ENCODE data around the gene GSN. TPM values are rescaled to one million over a fixed set of nuclear protein-coding genes. Genes with fewer than 3 reads are reported as not detected.

The GSN gene
- polyA plus RNA-seq, 2 of the 4 experiments (the other 2 are of a cell fraction), result 33.7 to 77.2 TPM

DNA sequence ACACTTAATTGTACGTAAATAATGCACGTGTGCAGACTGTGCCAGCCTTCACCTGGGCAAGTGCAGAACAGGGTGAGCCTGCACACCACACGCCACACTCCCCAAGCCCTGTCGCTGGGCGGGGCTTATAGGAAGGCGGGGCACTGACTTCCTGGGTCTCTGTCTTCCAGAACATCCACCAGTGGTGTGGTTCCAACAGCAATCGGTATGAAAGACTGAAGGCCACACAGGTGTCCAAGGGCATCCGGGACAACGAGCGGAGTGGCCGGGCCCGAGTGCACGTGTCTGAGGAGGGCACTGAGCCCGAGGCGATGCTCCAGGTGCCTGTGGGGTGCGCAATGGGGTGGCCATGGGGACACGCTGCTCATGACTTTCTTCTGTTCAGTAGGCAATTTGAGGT lies 44.2 kb downstream of the GSN start:
- ChIA-PET CTCF (interaction anchor here (0.6 to 11.8 kb wide), 2 partner anchors 85 to 218 kb away, joined by 4 to 410 read pairs; no protein-coding TSS in a partner anchor), POLR2A (no interaction called here)
- Histone ChIP-seq H3K4me1 (no peaks in the 10 kb centered on the region), H3K4me2 (no peak overlapping the region), H3K9me3 (no peaks in the 10 kb centered on the region), H3K4me3 (no peak overlapping the region), H3K27ac (no peak overlapping the region)
- 92% methylated on average over 13 of the region's 17 CpGs for WGBS (ENCODE audit: missing lambda C conversion rate)
- FAIRE-seq (no peak), ATAC-seq (no peak), DNase-seq (ENCODE audit: low read depth in 1 of 2, low spot score in 1 of 2) (no peak)
- no peak for TF ChIP-seq EHF (CRISPR knock-in tag; IDR thresholded peaks at IDR 0.05)
- no peak for TF ChIP-seq CBX2 (IDR thresholded peaks at IDR 0.05; ENCODE audit: borderline replicate concordance, low read depth)
- no peak for TF ChIP-seq RNF2 (IDR thresholded peaks at IDR 0.05; ENCODE audit: borderline replicate concordance, low read depth)
- TF ChIP-seq, protein P1, sequence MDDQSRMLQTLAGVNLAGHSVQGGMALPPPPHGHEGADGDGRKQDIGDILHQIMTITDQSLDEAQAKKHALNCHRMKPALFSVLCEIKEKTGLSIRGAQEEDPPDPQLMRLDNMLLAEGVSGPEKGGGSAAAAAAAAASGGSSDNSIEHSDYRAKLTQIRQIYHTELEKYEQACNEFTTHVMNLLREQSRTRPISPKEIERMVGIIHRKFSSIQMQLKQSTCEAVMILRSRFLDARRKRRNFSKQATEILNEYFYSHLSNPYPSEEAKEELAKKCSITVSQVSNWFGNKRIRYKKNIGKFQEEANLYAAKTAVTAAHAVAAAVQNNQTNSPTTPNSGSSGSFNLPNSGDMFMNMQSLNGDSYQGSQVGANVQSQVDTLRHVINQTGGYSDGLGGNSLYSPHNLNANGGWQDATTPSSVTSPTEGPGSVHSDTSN (IDR thresholded peaks at IDR 0.05), result no peak
- no peak for TF ChIP-seq POLR2AphosphoS2 (conservative IDR thresholded peaks at IDR 0.05; ENCODE audit: low read length)
- TF ChIP-seq FOSB (CRISPR knock-in tag; IDR thresholded peaks at IDR 0.05), result no peak
- TF ChIP-seq RCOR1 (IDR thresholded peaks at IDR 0.05; ENCODE audit: low read depth, low read length), result no peak
- TF ChIP-seq GATA3 (IDR thresholded peaks at IDR 0.05; ENCODE audit: borderline replicate concordance), result no peak
- no peak for TF ChIP-seq NFE2L2 (conservative IDR thresholded peaks at IDR 0.05; ENCODE audit: low read length)
- TF ChIP-seq ZSCAN20 (CRISPR knock-in tag; IDR thresholded peaks at IDR 0.05), result no peak
- no peak for TF ChIP-seq ESRRA (IDR thresholded peaks at IDR 0.05; ENCODE audit: borderline replicate concordance, low read length)
- no peak for TF ChIP-seq JUNB (IDR thresholded peaks at IDR 0.05)
- TF ChIP-seq RARB (CRISPR knock-in tag; IDR thresholded peaks at IDR 0.05), result no peak
- TF ChIP-seq, protein P2, sequence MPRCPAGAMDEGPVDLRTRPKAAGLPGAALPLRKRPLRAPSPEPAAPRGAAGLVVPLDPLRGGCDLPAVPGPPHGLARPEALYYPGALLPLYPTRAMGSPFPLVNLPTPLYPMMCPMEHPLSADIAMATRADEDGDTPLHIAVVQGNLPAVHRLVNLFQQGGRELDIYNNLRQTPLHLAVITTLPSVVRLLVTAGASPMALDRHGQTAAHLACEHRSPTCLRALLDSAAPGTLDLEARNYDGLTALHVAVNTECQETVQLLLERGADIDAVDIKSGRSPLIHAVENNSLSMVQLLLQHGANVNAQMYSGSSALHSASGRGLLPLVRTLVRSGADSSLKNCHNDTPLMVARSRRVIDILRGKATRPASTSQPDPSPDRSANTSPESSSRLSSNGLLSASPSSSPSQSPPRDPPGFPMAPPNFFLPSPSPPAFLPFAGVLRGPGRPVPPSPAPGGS (IDR thresholded peaks at IDR 0.05), result no peak
- no peak for TF ChIP-seq CHD4 (IDR thresholded peaks at IDR 0.05; ENCODE audit: borderline replicate concordance)

DNA sequence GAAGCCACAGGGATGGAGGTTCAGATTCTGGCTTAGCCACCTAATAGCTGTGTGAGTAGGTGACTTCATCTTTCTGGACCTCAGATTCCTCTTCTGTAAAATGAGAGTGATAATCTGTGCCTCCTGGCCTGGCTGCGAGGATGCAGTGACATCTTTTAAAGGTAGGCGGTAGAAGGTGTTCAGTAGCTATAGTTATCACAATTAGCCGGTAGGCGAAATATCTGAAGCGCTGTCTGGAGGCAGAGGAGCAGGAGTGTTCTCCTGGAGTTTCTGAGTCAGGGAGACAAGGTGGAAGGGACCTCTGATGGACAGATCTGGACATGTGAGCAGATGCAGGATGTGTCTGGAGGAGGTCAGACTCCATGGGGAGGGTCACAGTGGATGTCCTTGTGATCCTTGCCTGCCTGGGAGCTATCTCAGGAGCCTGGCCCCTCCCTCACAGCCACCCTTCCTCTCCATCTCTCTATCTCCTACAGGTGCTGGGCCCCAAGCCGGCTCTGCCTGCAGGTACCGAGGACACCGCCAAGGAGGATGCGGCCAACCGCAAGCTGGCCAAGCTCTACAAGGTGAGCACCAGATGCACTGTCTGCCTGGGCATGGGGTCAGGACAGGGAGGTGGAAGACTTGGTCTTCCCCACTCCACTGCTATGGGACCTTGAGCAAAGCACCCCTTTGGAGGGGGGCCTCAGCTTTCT lies 45.6 kb downstream of the GSN start:
- Histone ChIP-seq H3K9me3 (no peaks in the 10 kb centered on the region), H3K4me2 (no peak overlapping the region), H3K27ac (no peak overlapping the region), H3K4me3 (no peak overlapping the region), H3K4me1 (peaks cover 12% of the 10 kb centered on the region; the same call in 2 of the 3 replicates)
- CTCF ChIA-PET, result interaction anchor here (0.8 to 14.9 kb wide), 11 partner anchors 9 to 102 kb away, joined by 3 to 410 read pairs (median 7); no protein-coding TSS in a partner anchor
- WGBS (ENCODE audit: missing lambda C conversion rate), result 99% methylated on average over 10 of the region's 10 CpGs
- ATAC-seq (no peak), DNase-seq (ENCODE audit: low read depth in 1 of 2, low spot score in 1 of 2) (no peak), FAIRE-seq (no peak)
- no peak for TF ChIP-seq MYC (IDR thresholded peaks at IDR 0.05; ENCODE audit: borderline replicate concordance, low read length)
- no peak for TF ChIP-seq CEBPB (IDR thresholded peaks at IDR 0.05)
- no peak for TF ChIP-seq RARB (CRISPR knock-in tag; IDR thresholded peaks at IDR 0.05)
- no peak for TF ChIP-seq HEYL (CRISPR knock-in tag; IDR thresholded peaks at IDR 0.05)
- TF ChIP-seq FOSL2 (IDR thresholded peaks at IDR 0.05), result no peak
- no peak for TF ChIP-seq FOSL2 (CRISPR knock-in tag; IDR thresholded peaks at IDR 0.05)
- no peak for TF ChIP-seq EHMT2 (IDR thresholded peaks at IDR 0.05; ENCODE audit: low read depth)
- no peak for TF ChIP-seq HDAC2 (IDR thresholded peaks at IDR 0.05)
- POLR2A ChIA-PET, result no interaction called here

DNA sequence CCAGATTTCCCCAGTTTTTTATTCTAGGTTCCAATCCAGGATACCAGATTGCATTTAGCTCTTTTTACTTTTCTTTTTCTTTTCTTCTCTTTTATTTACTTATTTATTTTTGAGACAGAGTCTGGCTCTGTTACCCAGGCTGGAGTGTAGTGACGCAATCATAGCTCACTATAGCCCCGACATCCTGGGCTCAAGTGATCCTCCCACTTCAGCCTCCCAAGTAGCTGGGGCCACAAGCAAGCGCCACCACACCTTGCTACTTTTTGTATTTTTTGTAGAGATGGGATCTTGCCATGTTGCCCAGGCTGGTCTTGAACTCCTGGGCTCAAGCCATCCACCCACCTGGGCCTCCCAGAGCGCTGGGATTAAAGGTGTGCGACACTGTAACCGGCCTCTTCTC lies 48.4 kb downstream of the GSN start:
- DNase-seq (ENCODE audit: low read depth in 1 of 2, low spot score in 1 of 2) (no peak), ATAC-seq (no peak), FAIRE-seq (no peak)
- Histone ChIP-seq H3K4me3 (no peak overlapping the region), H3K27ac (no peak overlapping the region), H3K4me1 (peaks cover 22% of the 10 kb centered on the region), H3K4me2 (no peak overlapping the region), H3K9me3 (no peaks in the 10 kb centered on the region)
- 95% methylated on average over 6 of the region's 6 CpGs for WGBS (ENCODE audit: missing lambda C conversion rate)
- POLR2A ChIA-PET, result interaction anchor here (0.5 kb wide), 1 partner anchor 536 kb away, joined by 3 read pairs; no protein-coding TSS in a partner anchor
- CTCF ChIA-PET, result interaction anchor here (1.0 to 14.9 kb wide), 9 partner anchors 25 to 105 kb away, joined by 3 to 410 read pairs (median 15); no protein-coding TSS in a partner anchor
- TF ChIP-seq FOXS1 (CRISPR knock-in tag; IDR thresholded peaks at IDR 0.05), result no peak
- TF ChIP-seq, protein P1 (IDR thresholded peaks at IDR 0.05), result no peak
- TF ChIP-seq CBX8 (IDR thresholded peaks at IDR 0.05), result no peak
- TF ChIP-seq, protein P3, sequence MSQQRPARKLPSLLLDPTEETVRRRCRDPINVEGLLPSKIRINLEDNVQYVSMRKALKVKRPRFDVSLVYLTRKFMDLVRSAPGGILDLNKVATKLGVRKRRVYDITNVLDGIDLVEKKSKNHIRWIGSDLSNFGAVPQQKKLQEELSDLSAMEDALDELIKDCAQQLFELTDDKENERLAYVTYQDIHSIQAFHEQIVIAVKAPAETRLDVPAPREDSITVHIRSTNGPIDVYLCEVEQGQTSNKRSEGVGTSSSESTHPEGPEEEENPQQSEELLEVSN (IDR thresholded peaks at IDR 0.05; ENCODE audit: borderline replicate concordance, low read depth), result no peak
- no peak for TF ChIP-seq HOXB13 (CRISPR knock-in tag; IDR thresholded peaks at IDR 0.05; ENCODE audit: low read depth)
- TF ChIP-seq RARB (CRISPR knock-in tag; IDR thresholded peaks at IDR 0.05), result no peak
- no peak for TF ChIP-seq CHD4 (IDR thresholded peaks at IDR 0.05; ENCODE audit: borderline replicate concordance)
- TF ChIP-seq, protein P4, sequence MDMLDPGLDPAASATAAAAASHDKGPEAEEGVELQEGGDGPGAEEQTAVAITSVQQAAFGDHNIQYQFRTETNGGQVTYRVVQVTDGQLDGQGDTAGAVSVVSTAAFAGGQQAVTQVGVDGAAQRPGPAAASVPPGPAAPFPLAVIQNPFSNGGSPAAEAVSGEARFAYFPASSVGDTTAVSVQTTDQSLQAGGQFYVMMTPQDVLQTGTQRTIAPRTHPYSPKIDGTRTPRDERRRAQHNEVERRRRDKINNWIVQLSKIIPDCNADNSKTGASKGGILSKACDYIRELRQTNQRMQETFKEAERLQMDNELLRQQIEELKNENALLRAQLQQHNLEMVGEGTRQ (IDR thresholded peaks at IDR 0.05), result no peak
- no peak for TF ChIP-seq HOXA7 (CRISPR knock-in tag; IDR thresholded peaks at IDR 0.05)
- no peak for TF ChIP-seq POLR2A (IDR thresholded peaks at IDR 0.05; ENCODE audit: low read length)
- TF ChIP-seq, protein P2 (IDR thresholded peaks at IDR 0.05), result no peak
- no peak for TF ChIP-seq NR3C1 (IDR thresholded peaks at IDR 0.05)

Measured in A549 (cell line).